Astrocyte (in vitro differentiated cells and primary cell): ENCODE measurements around the gene RGS14.

Experiments used
- EZH2 ChIP-seq: IDR thresholded peaks from 2 replicates; pipeline ENCODE4 v1.6.1; 2012; ENCODE audit warnings: mild to moderate bottlenecking, low read length, inconsistent platforms; ENCODE audit not compliant: insufficient read depth
- TF ChIP-seq, protein P1 (sequence below): IDR thresholded peaks from 2 replicates; pipeline ENCODE4 v1.5.1; 2011; ENCODE audit warnings: low read depth, mild to moderate bottlenecking, inconsistent platforms, low read length, moderate library complexity; ENCODE audit not compliant: insufficient read depth

DNA sequence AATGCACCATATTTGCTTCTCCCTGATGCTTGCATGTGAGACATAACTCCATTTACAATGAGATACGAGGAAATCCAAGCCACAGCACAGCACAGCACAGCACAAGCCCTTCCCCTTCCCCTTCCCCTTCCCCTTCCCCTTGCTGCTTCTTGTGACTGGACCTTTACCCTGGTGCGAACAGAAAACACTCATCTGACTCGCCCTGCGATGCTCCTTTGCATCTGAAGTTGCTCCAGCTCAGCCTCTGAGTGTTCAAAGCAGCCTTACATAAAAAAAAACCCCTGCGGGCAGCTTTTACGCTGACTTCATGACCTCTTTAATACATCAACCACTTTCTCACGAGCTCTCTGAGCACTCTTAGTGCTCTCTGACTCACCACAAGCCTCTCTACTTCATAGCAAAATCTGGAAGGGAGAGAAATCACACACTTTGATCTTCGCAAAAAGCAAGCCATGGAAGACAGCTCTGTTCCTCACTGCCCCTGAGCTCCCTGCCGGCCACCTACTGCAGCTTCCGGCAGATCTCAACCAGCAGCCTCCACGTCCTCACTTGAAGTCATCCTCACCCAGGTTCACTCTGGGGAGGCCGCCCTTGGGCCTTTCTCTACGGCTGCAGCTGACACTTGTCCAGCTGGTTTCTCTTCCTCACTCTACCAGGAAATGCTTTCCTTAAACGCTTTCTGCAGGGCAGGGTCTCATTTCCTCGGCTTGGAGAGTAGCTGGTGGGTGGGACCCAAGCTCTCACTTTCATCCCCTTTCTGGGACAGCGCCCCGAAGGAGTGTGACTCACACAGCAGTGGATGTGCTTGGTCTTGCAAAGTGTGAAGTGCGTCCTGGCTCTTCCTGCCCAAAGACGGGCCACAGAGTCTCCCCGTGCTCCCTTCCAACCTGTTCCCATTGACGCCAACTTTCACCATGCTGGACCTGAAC, 31.8 kb downstream of the RGS14 start:
- TF ChIP-seq, protein P1, sequence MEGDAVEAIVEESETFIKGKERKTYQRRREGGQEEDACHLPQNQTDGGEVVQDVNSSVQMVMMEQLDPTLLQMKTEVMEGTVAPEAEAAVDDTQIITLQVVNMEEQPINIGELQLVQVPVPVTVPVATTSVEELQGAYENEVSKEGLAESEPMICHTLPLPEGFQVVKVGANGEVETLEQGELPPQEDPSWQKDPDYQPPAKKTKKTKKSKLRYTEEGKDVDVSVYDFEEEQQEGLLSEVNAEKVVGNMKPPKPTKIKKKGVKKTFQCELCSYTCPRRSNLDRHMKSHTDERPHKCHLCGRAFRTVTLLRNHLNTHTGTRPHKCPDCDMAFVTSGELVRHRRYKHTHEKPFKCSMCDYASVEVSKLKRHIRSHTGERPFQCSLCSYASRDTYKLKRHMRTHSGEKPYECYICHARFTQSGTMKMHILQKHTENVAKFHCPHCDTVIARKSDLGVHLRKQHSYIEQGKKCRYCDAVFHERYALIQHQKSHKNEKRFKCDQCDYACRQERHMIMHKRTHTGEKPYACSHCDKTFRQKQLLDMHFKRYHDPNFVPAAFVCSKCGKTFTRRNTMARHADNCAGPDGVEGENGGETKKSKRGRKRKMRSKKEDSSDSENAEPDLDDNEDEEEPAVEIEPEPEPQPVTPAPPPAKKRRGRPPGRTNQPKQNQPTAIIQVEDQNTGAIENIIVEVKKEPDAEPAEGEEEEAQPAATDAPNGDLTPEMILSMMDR, result no peak
- no peak for TF ChIP-seq EZH2
